Activated CD8-positive, alpha-beta T cell treated with anti-CD3 and anti-CD28 coated beads for 36 hours (primary cell): Measurements from ENCODE around the gene CADM4. TPM values are rescaled to one million over a fixed set of nuclear protein-coding genes. Genes with fewer than 3 reads are reported as not detected.

ENCODE experiments used
- ATAC-seq: fragments of 200-7000 bp; cut with Tn5 transposase; one replicate; pipeline ENCODE4 v1.10.0; 2021; ENCODE audit warnings: mild to moderate bottlenecking, moderate library complexity
- CTCF ChIA-PET: fragments of 350-600 bp; sonication (Branson Sonifier 250); formaldehyde crosslinking; loops from one replicate; lab custom pipeline; 2021; ENCODE audit warnings: antibody characterized with exemption; lab: Charles Lee
- POLR2A ChIA-PET: fragments of 350-600 bp; sonication (Branson Sonifier 250); formaldehyde crosslinking; loops from one replicate; lab custom pipeline; 2021; ENCODE audit warnings: antibody characterized with exemption; lab: Charles Lee
- DNase-seq: peaks from one replicate; pipeline ENCODE4 v3.0.0-alpha.2; 2020
- H3K27ac Mint-ChIP-seq: one replicate; pipeline ENCODE4 v1.8.0; 2021; ENCODE audit warnings: mild to moderate bottlenecking, mixed read lengths
- H3K27me3 Mint-ChIP-seq: one replicate; pipeline ENCODE4 v1.8.0; 2021; ENCODE audit warnings: mixed read lengths
- H3K36me3 Mint-ChIP-seq: one replicate; pipeline ENCODE4 v1.8.0; 2021; ENCODE audit warnings: low read depth, mixed read lengths
- H3K4me1 Mint-ChIP-seq: one replicate; pipeline ENCODE4 v1.8.0; 2021; ENCODE audit warnings: low read depth, mixed read lengths
- H3K4me3 Mint-ChIP-seq: one replicate; pipeline ENCODE4 v1.8.0; 2021; ENCODE audit warnings: mild to moderate bottlenecking, moderate library complexity, mixed read lengths
- H3K9me3 Mint-ChIP-seq: one replicate; pipeline ENCODE4 v1.8.0; 2021; ENCODE audit warnings: mixed read lengths
- CTCF ChIP-seq: fragments of 200-600 bp; IDR thresholded peaks from one replicate; pipeline ENCODE4 v1.8.0; 2022; ENCODE audit warnings: antibody characterized with exemption, mild to moderate bottlenecking
- intact Hi-C: fragments of 100-400 bp; cut with micrococcal nuclease; formaldehyde crosslinking; loops from one replicate; pipeline ENCODE4 v1.10.0; 2022
- total RNA-seq, 2 experiments: library from RNA; stranded (reverse); gene quantifications; one replicate each; pipeline ENCODE4 v1.2.3, GENCODE V29; 2021

Gene CADM4
- total RNA-seq, 2 experiments from 2014 or later: 0.22 to 0.38 TPM

GRCh38 chr19:43623889-43624670 lies 15.6 kb downstream of the CADM4 start:
- POLR2A ChIA-PET: interaction anchor here (1.2 kb wide), 1 partner anchor 24 kb away, joined by 3 read pairs; no protein-coding TSS in a partner anchor
- CTCF ChIA-PET: interaction anchor here (1.4 kb wide), 2 partner anchors 29 to 69 kb away, joined by 4 to 5 read pairs; no protein-coding TSS in a partner anchor
- ATAC-seq: no peak

GRCh38 chr19:43622956-43623355 lies 16.7 kb downstream of the CADM4 start:
- ChIA-PET CTCF (interaction anchor here (1.4 kb wide), 1 partner anchor 28 kb away, joined by 5 read pairs; no protein-coding TSS in a partner anchor), POLR2A (interaction anchor here (1.2 kb wide), 1 partner anchor 23 kb away, joined by 3 read pairs; no protein-coding TSS in a partner anchor)
- peaks cover 3% of the 10 kb centered on the region for H3K36me3 Mint-ChIP-seq
- H3K4me3 Mint-ChIP-seq: no peak overlapping the region
- no peak for TF ChIP-seq CTCF
- no peaks in the 10 kb centered on the region for H3K9me3 Mint-ChIP-seq
- H3K27ac Mint-ChIP-seq: no peak overlapping the region
- H3K27me3 Mint-ChIP-seq: peaks cover 7% of the 10 kb centered on the region
- intact Hi-C loops: no loop called here
- H3K4me1 Mint-ChIP-seq: peaks cover 25% of the 10 kb centered on the region
- DNase-seq: no peak
- ATAC-seq: no peak

More at GRCh38 chr19:43623889-43624670, 15.6 kb downstream of the CADM4 start:
- TF ChIP-seq CTCF: no peak
- no peak overlapping the region for H3K27ac Mint-ChIP-seq
- peaks cover 3% of the 10 kb centered on the region for H3K36me3 Mint-ChIP-seq
- H3K4me3 Mint-ChIP-seq: no peak overlapping the region
- H3K27me3 Mint-ChIP-seq: peaks cover 7% of the 10 kb centered on the region
- peak; percentile 33 for DNase-seq
- peaks cover 22% of the 10 kb centered on the region for H3K4me1 Mint-ChIP-seq
- intact Hi-C loops: no loop called here
- no peaks in the 10 kb centered on the region for H3K9me3 Mint-ChIP-seq

GRCh38 chr19:43622070-43622469 lies 17.6 kb downstream of the CADM4 start:
- Mint-ChIP-seq H3K27me3 (peaks cover 5% of the 10 kb centered on the region), H3K9me3 (no peaks in the 10 kb centered on the region), H3K4me3 (no peak overlapping the region), H3K36me3 (peaks cover 3% of the 10 kb centered on the region), H3K4me1 (peaks cover 28% of the 10 kb centered on the region), H3K27ac (no peak overlapping the region)
- POLR2A ChIA-PET: no interaction called here
- DNase-seq: no peak
- CTCF ChIA-PET: interaction anchor here (0.6 to 1.0 kb wide), 2 partner anchors 28 to 67 kb away, joined by 3 to 4 read pairs; no protein-coding TSS in a partner anchor
- no peak for ATAC-seq
- intact Hi-C loops: no loop called here
- TF ChIP-seq CTCF: no peak

- no peak for TF ChIP-seq CTCF
- POLR2A ChIA-PET: interaction anchor here (0.6 to 1.6 kb wide), 3 partner anchors 9 to 26 kb away, joined by 3 to 4 read pairs (median 3); no protein-coding TSS in a partner anchor
- Mint-ChIP-seq H3K9me3 (no peaks in the 10 kb centered on the region), H3K36me3 (peaks cover 3% of the 10 kb centered on the region), H3K4me1 (peaks cover 32% of the 10 kb centered on the region), H3K27me3 (no peaks in the 10 kb centered on the region), H3K4me3 (peak overlapping the region; percentile 96), H3K27ac (peak overlapping the region; percentile 99)
- CTCF ChIA-PET: interaction anchor here (1.2 kb wide), 1 partner anchor 65 kb away, joined by 3 read pairs; no protein-coding TSS in a partner anchor
- DNase-seq: peak; percentile 95
- peak; percentile 1 for ATAC-seq
- intact Hi-C loops: no loop called here
These were observed 19.3 kb downstream of the CADM4 start for GRCh38 chr19:43620061-43621001.
